ENCODE data around the gene UBA1.

DNA sequence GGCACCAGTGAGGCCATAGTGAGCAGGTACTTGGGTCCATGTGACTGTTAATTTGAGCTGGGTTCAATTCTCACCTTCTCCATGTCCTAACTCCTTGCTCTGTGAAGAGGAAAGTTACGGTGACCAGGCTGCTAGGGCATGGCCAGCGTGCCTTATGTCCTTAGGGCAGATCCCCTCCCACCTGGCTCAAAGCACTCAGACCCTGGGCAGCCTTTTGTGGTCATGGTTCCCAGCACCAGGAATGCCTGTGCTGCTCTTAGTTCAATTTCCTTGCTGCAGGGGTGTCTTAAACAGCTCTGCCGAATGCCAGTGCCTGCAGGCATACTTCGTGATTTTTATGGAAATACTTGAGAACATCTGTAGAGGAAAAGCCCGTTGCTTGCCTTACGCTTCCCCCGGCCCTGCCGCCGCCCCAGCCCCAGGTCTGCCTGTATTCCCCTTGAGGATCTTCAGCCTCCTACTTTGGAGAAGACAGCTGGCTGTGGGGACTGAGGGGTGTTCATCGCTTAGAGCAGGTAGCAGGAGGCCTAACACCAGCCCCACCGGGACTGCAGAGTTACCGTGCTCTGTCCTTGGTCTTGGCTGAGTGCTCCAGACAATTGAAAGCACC is 21.8 kb downstream of the UBA1 start:
- TF ChIP-seq CTCF (IDR thresholded peaks at IDR 0.05) (no peak), POLR2A (IDR thresholded peaks at IDR 0.05) (no peak)
